Small intestine (tissue), 7 donors: Measurements from ENCODE around the gene SLC2A10. TPM values are rescaled to one million over a fixed set of nuclear protein-coding genes. Genes with fewer than 3 reads are reported as not detected.

Experiments used
- DNase-seq, 2 donors: peaks; one replicate each; pipeline versions ENCODE4 v3.0.0 to v3.0.0-alpha.2; 2013
- FAIRE-seq: peaks from 2 replicates; lab custom pipeline; 2012; peaks lifted over from hg19 to GRCh38; lab: Jason Lieb, UNC
- H3K27ac ChIP-seq, 3 donors: one replicate each; pipeline ENCODE4 v1.5.1; 2013; ENCODE audit warnings: low read length in 2 of 3, mild to moderate bottlenecking in 2 of 3, control low read depth in 1 of 3, inconsistent platforms in 1 of 3, low read depth in 1 of 3, moderate library complexity in 1 of 3
- H3K27me3 ChIP-seq, 3 donors: one replicate each; pipeline ENCODE4 v1.6.1; 2013; ENCODE audit warnings: low read length in 3 of 3, inconsistent platforms in 1 of 3; ENCODE audit not compliant: control insufficient read depth in 3 of 3, insufficient read depth in 3 of 3
- H3K36me3 ChIP-seq, 3 donors: one replicate each; pipeline ENCODE4 v1.6.1; 2013; ENCODE audit warnings: low read length in 3 of 3, inconsistent platforms in 1 of 3, low read depth in 1 of 3, mild to moderate bottlenecking in 1 of 3, moderate library complexity in 1 of 3; ENCODE audit not compliant: control insufficient read depth in 3 of 3, insufficient read depth in 2 of 3
- H3K4me1 ChIP-seq, 3 donors: one replicate each; pipeline ENCODE4 v1.6.1; 2013; ENCODE audit warnings: low read length in 2 of 3, inconsistent platforms in 1 of 3, low read depth in 1 of 3, mild to moderate bottlenecking in 1 of 3, moderate library complexity in 1 of 3; ENCODE audit not compliant: control insufficient read depth in 3 of 3, insufficient read depth in 2 of 3
- H3K4me3 ChIP-seq, 3 donors: one replicate each; pipeline ENCODE4 v1.5.1; 2013; ENCODE audit warnings: low read length in 3 of 3, control low read depth in 1 of 3, inconsistent platforms in 1 of 3, low read depth in 1 of 3, mild to moderate bottlenecking in 1 of 3, moderate library complexity in 1 of 3
- H3K9me3 ChIP-seq, 2 donors: one replicate each; pipeline ENCODE4 v1.6.1; 2013; ENCODE audit warnings: low read depth in 1 of 2, low read length in 1 of 2; ENCODE audit not compliant: control insufficient read depth in 2 of 2, insufficient read depth in 1 of 2
- WGBS, 3 donors: extraction: QIAGEN DNeasy Blood & Tissue Kit; methylation state at CpG; one replicate each; pipeline ENCODE4 v1.1.7; 2013; 5-methylcytosine and 5-hydroxymethylcytosine counted together
- polyA plus RNA-seq, 4 donors: library from polyadenylated mRNA; stranded (reverse) in 3 of 4; unstranded in 1 of 4; fragments of 200-250 nt in 3 of 4; fragments of 120-200 nt in 1 of 4; gene quantifications; one replicate each; pipeline versions ENCODE4 v1.2.1 to v1.2.3, GENCODE V29; 2013
- donor health status: healthy with polysubstance abuse.
- donor health status: control.
- donor health status: control.
- donor health status: Bipolar disorder and iron deficiency.
- donor health status: healthy.

Gene SLC2A10
- polyA plus RNA-seq, 4 donors: 0.27 to 24.0 (median 2.5) TPM

GRCh38 chr20:46710153-46710913 is 884 bp downstream of the SLC2A10 start:
- 20 to 33% (median 33%) methylated on average over 22 of the region's 22 CpGs for WGBS, 3 donors
- DNase-seq: peak in 1 of 2 donors; percentile 47
- peaks cover 0 to 4% (median 0%) of the 10 kb centered on the region in 3 donors for H3K36me3 ChIP-seq

GRCh38 chr20:46712056-46712636 is 2.7 kb downstream of the SLC2A10 start:
- 71 to 85% (median 75%) methylated on average over 5 of the region's 5 CpGs for WGBS, 3 donors
- DNase-seq: no peak
- Histone ChIP-seq H3K36me3 (peaks cover 0 to 4% (median 0%) of the 10 kb centered on the region in 3 donors), H3K4me1 (peaks cover 0 to 15% (median 0%) of the 10 kb centered on the region in 3 donors), H3K27ac (no peak overlapping the region), H3K4me3 (no peak overlapping the region), H3K9me3 (no peaks in the 10 kb centered on the region), H3K27me3 (no peaks in the 10 kb centered on the region)
- no peak for FAIRE-seq

More at GRCh38 chr20:46710153-46710913, 884 bp downstream of the SLC2A10 start:
- peaks cover 0 to 15% (median 0%) of the 10 kb centered on the region in 3 donors for H3K4me1 ChIP-seq
- H3K4me3 ChIP-seq: peak overlapping the region; percentile 42 to 83 (median 70)
- FAIRE-seq: no peak
- H3K9me3 ChIP-seq: peaks cover 0 to 8% of the 10 kb centered on the region in 2 donors
- H3K27ac ChIP-seq: peak overlapping the region in 2 of 3 donors; percentile 49 to 66
- H3K27me3 ChIP-seq: no peaks in the 10 kb centered on the region

GRCh38 chr20:46713957-46714834 is 4.7 kb downstream of the SLC2A10 start:
- no peaks in the 10 kb centered on the region for H3K9me3 ChIP-seq
- no peak for FAIRE-seq
- H3K36me3 ChIP-seq: peaks cover 0 to 4% (median 0%) of the 10 kb centered on the region in 3 donors
- peak; percentile 21 to 28 for DNase-seq
- no peak overlapping the region for H3K4me3 ChIP-seq
- 36 to 77% (median 71%) methylated on average over 15 of the region's 15 CpGs for WGBS, 3 donors
- peaks cover 0 to 6% (median 0%) of the 10 kb centered on the region in 3 donors for H3K4me1 ChIP-seq
- H3K27me3 ChIP-seq: no peaks in the 10 kb centered on the region
- no peak overlapping the region for H3K27ac ChIP-seq

GRCh38 chr20:46715292-46715756 is 5.9 kb downstream of the SLC2A10 start:
- peaks cover 0 to 4% (median 0%) of the 10 kb centered on the region in 3 donors for H3K36me3 ChIP-seq
- 13 to 30% (median 21%) methylated on average over 4 of the region's 4 CpGs for WGBS, 3 donors
- no peaks in the 10 kb centered on the region for H3K27me3 ChIP-seq
- H3K4me3 ChIP-seq: no peak overlapping the region
- DNase-seq (peak; percentile 14 to 44), FAIRE-seq (no peak)
- H3K4me1 ChIP-seq: peaks cover 0 to 3% (median 0%) of the 10 kb centered on the region in 3 donors
- H3K27ac ChIP-seq: peak overlapping the region in 2 of 3 donors; percentile 6 to 34
- H3K9me3 ChIP-seq: no peaks in the 10 kb centered on the region

DNA sequence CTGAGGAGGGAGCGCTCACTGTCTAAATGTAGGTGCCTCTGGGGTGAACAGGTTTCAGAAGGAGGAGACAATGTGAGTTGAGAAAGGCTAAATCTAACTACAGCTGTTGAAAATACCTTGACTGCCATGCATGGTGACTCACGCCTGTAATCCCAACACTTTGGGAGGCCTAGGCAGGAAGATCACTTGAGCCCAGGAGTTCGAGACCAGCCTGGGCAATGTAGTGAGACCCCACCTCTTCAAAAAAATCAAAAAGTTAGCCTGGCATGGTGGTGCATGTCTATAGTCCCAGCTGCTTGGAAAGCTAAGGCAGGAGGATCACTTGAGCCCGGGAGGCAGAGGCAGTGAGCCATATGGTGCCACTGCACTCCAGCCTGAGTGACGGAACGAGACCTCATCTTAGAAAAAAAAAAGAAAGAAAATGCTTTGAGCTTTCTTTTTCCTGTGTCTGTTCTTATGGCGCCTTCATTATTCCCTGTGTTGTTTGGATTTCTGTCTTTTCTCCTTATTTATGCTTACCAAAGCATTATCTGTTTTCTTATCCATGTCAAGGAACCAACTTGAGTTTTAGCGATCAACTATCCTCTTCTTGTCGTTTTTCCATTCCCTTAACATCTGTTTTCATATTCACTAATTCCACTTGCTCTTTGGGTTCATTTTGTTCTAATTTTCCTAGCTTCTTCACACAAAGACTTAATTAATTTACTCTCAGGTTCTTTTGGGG is 8.5 kb downstream of the SLC2A10 start:
- Histone ChIP-seq H3K27ac (no peak overlapping the region), H3K4me3 (no peak overlapping the region), H3K4me1 (no peaks in the 10 kb centered on the region), H3K9me3 (peaks cover 0 to 5% of the 10 kb centered on the region in 2 donors), H3K36me3 (no peaks in the 10 kb centered on the region), H3K27me3 (no peaks in the 10 kb centered on the region)
- DNase-seq: no peak
- no peak for FAIRE-seq
- WGBS, 3 donors: 90 to 93% (median 90%) methylated on average over 9 of the region's 9 CpGs

DNA sequence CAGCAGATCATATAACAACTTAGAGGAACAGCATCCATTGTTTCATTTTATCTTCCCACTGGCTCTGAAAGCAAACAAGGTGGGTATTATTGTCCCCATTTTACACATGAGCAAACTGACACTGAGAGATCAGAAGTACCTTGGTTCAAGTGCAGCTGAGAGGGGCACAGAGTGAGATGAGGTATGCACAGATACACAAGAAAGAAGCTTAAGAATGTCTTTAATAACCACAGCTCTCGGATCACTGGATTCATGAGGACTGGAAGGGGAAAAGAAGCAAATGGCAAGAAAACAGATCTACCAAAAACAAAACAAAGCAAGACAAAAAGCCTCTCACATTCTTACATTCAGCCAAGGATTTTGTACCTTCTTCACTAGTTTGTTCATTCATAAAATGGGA is 10.6 kb downstream of the SLC2A10 start:
- H3K4me3 ChIP-seq: no peak overlapping the region
- FAIRE-seq: no peak
- H3K27ac ChIP-seq: no peak overlapping the region
- H3K9me3 ChIP-seq: peaks cover 0 to 8% of the 10 kb centered on the region in 2 donors
- DNase-seq: no peak
- H3K4me1 ChIP-seq: no peaks in the 10 kb centered on the region
- 88 to 96% (median 92%) methylated on average over 1 of the region's 1 CpG for WGBS, 3 donors
- H3K36me3 ChIP-seq: peaks cover 0 to under 1% (median 0%) of the 10 kb centered on the region in 3 donors
- no peaks in the 10 kb centered on the region for H3K27me3 ChIP-seq

DNA sequence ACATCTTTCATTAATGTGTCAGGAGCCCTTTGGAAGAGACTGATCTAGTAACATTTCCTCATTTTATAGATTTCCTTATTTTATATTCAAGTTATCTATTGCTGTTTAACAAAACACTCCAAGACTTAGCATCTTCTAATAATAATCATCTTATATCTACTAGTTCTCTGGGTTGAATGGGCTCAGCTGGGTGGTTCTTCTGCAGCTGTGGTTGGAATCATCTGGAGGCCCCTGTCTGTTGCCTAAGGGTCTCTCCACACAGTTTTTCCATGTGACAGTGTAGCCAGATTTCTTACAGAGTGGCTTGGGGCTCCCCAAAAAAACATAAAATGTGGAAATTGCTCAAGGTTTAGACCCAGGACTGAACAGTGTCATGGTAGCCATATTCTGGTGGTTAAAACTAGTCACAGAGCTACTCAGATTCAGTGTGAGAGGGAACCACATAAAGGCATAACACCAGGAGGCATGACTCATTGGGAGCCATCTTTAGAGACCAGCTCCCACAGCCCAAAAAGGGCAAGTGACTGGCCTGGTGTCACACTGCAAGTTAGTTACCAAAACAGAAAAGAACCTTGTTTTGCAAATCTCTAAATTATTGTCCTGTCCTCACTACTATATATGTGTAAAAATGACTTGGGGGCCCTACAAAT is 11.5 kb downstream of the SLC2A10 start:
- Histone ChIP-seq H3K27ac (no peak overlapping the region), H3K9me3 (peaks cover 0 to 8% of the 10 kb centered on the region in 2 donors), H3K27me3 (no peaks in the 10 kb centered on the region), H3K4me3 (no peak overlapping the region), H3K36me3 (peaks cover 0 to 7% (median 0%) of the 10 kb centered on the region in 3 donors), H3K4me1 (no peaks in the 10 kb centered on the region)
- no peak for DNase-seq
- FAIRE-seq: no peak
